IgD-negative memory B cell (primary cell): ENCODE results near the gene ALKBH3. TPM values are rescaled to one million over a fixed set of nuclear protein-coding genes. Genes with fewer than 3 reads are reported as not detected.

ENCODE experiments used
- H3K27ac Mint-ChIP-seq, 3 donors: one replicate each; pipeline ENCODE4 v1.8.0; 2020 to 2022; ENCODE audit warnings: mild to moderate bottlenecking in 3 of 3, mixed read lengths in 3 of 3, moderate library complexity in 1 of 3
- H3K27me3 Mint-ChIP-seq: one replicate; pipeline ENCODE4 v1.8.0; 2021; ENCODE audit warnings: mixed read lengths
- H3K36me3 Mint-ChIP-seq: one replicate; pipeline ENCODE4 v1.8.0; 2020; ENCODE audit warnings: mild to moderate bottlenecking, mixed read lengths
- H3K4me1 Mint-ChIP-seq, 3 donors: one replicate each; pipeline ENCODE4 v1.8.0; 2020 to 2022; ENCODE audit warnings: mixed read lengths in 3 of 3, mild to moderate bottlenecking in 1 of 3
- H3K4me3 Mint-ChIP-seq, 4 donors: one replicate each; pipeline ENCODE4 v1.8.0; 2020 to 2022; ENCODE audit warnings: mild to moderate bottlenecking in 4 of 4, mixed read lengths in 4 of 4, moderate library complexity in 3 of 4
- H3K9me3 Mint-ChIP-seq, 3 donors: one replicate each; pipeline ENCODE4 v1.8.0; 2020 to 2021; ENCODE audit warnings: mixed read lengths in 3 of 3, mild to moderate bottlenecking in 1 of 3
- polyA plus RNA-seq: library from polyadenylated mRNA; unstranded; fragments of 300-500 nt; fragmentation: Illumina TruSeq; gene quantifications from one replicate; pipeline ENCODE4 v1.2.3, GENCODE V29; 2021

ALKBH3 gene
- polyA plus RNA-seq, 1 donor from 2014 or later, result 25.2 TPM

- Mint-ChIP-seq H3K27me3 (peaks cover 26% of the 10 kb centered on the region), H3K4me3 (no peak overlapping the region), H3K36me3 (peaks cover 4% of the 10 kb centered on the region), H3K4me1 (no peaks in the 10 kb centered on the region), H3K9me3 (no peaks in the 10 kb centered on the region), H3K27ac (no peak overlapping the region)
These were observed 70.6 kb downstream of the ALKBH3 start for GRCh38 chr11:43951231-43951630.

- Mint-ChIP-seq H3K4me1 (no peaks in the 10 kb centered on the region), H3K9me3 (no peaks in the 10 kb centered on the region), H3K36me3 (peaks cover 4% of the 10 kb centered on the region), H3K27me3 (peaks cover 19% of the 10 kb centered on the region), H3K27ac (no peak overlapping the region), H3K4me3 (no peak overlapping the region)
These were observed 71.4 kb downstream of the ALKBH3 start for GRCh38 chr11:43952020-43952400.

GRCh38 chr11:43952401-43953342 is 72.0 kb downstream of the ALKBH3 start:
- Mint-ChIP-seq H3K27me3 (peaks cover 18% of the 10 kb centered on the region), H3K36me3 (peaks cover 4% of the 10 kb centered on the region), H3K4me1 (no peaks in the 10 kb centered on the region)

GRCh38 chr11:43953521-43953920 is 72.9 kb downstream of the ALKBH3 start:
- no peak overlapping the region for H3K27ac Mint-ChIP-seq
- H3K4me1 Mint-ChIP-seq, result no peaks in the 10 kb centered on the region
- peaks cover 18% of the 10 kb centered on the region for H3K27me3 Mint-ChIP-seq
- peaks cover 4% of the 10 kb centered on the region for H3K36me3 Mint-ChIP-seq
- H3K9me3 Mint-ChIP-seq, result no peaks in the 10 kb centered on the region
- H3K4me3 Mint-ChIP-seq, result no peak overlapping the region

More at GRCh38 chr11:43952401-43953342, 72.0 kb downstream of the ALKBH3 start:
- no peaks in the 10 kb centered on the region for H3K9me3 Mint-ChIP-seq
- no peak overlapping the region for H3K4me3 Mint-ChIP-seq
- no peak overlapping the region for H3K27ac Mint-ChIP-seq

GRCh38 chr11:43954241-43954640 is 73.6 kb downstream of the ALKBH3 start:
- Mint-ChIP-seq H3K4me1 (no peaks in the 10 kb centered on the region), H3K4me3 (no peak overlapping the region), H3K36me3 (peaks cover 4% of the 10 kb centered on the region), H3K27me3 (peaks cover 18% of the 10 kb centered on the region), H3K27ac (no peak overlapping the region), H3K9me3 (no peaks in the 10 kb centered on the region)

- peaks cover 13% of the 10 kb centered on the region for H3K27me3 Mint-ChIP-seq
- H3K27ac Mint-ChIP-seq, result no peak overlapping the region
- H3K4me1 Mint-ChIP-seq, result no peaks in the 10 kb centered on the region
- peaks cover 0 to under 1% (median 0%) of the 10 kb centered on the region in 3 donors for H3K9me3 Mint-ChIP-seq
- H3K4me3 Mint-ChIP-seq, result no peak overlapping the region
- H3K36me3 Mint-ChIP-seq, result peaks cover 4% of the 10 kb centered on the region
These were observed 74.9 kb downstream of the ALKBH3 start for GRCh38 chr11:43955381-43956118.

- H3K27ac Mint-ChIP-seq, result no peak overlapping the region
- H3K27me3 Mint-ChIP-seq, result peaks cover 11% of the 10 kb centered on the region
- H3K9me3 Mint-ChIP-seq, result peaks cover 0 to 6% (median 0%) of the 10 kb centered on the region in 3 donors
- peaks cover 4% of the 10 kb centered on the region for H3K36me3 Mint-ChIP-seq
- H3K4me3 Mint-ChIP-seq, result no peak overlapping the region
- no peaks in the 10 kb centered on the region for H3K4me1 Mint-ChIP-seq
These were observed 76.9 kb downstream of the ALKBH3 start for GRCh38 chr11:43957571-43957970.

- Mint-ChIP-seq H3K4me1 (no peaks in the 10 kb centered on the region), H3K36me3 (no peaks in the 10 kb centered on the region), H3K9me3 (peaks cover under 1 to 6% (median 1%) of the 10 kb centered on the region in 3 donors), H3K27ac (no peak overlapping the region), H3K27me3 (peaks cover 9% of the 10 kb centered on the region), H3K4me3 (no peak overlapping the region)
These were observed 78.8 kb downstream of the ALKBH3 start for GRCh38 chr11:43959321-43959995.

GRCh38 chr11:43962383-43963278 is 82.0 kb downstream of the ALKBH3 start:
- Mint-ChIP-seq H3K4me3 (no peak overlapping the region), H3K36me3 (no peaks in the 10 kb centered on the region), H3K27ac (no peak overlapping the region), H3K4me1 (no peaks in the 10 kb centered on the region), H3K9me3 (peaks cover 3 to 6% (median 5%) of the 10 kb centered on the region in 3 donors), H3K27me3 (peaks cover 7% of the 10 kb centered on the region)

GRCh38 chr11:43963279-43963620 is 82.6 kb downstream of the ALKBH3 start:
- H3K36me3 Mint-ChIP-seq, result no peaks in the 10 kb centered on the region
- peaks cover 3 to 6% (median 5%) of the 10 kb centered on the region in 3 donors for H3K9me3 Mint-ChIP-seq
- no peak overlapping the region for H3K27ac Mint-ChIP-seq
- H3K27me3 Mint-ChIP-seq, result peaks cover 7% of the 10 kb centered on the region
- H3K4me3 Mint-ChIP-seq, result no peak overlapping the region
- no peaks in the 10 kb centered on the region for H3K4me1 Mint-ChIP-seq

GRCh38 chr11:43967661-43968060 is 87.0 kb downstream of the ALKBH3 start:
- H3K4me3 Mint-ChIP-seq, result no peak overlapping the region

GRCh38 chr11:43968719-43969118 is 88.1 kb downstream of the ALKBH3 start:
- H3K27ac Mint-ChIP-seq, result no peak overlapping the region
- H3K27me3 Mint-ChIP-seq, result peaks cover 5% of the 10 kb centered on the region
- H3K4me3 Mint-ChIP-seq, result no peak overlapping the region
- H3K36me3 Mint-ChIP-seq, result no peaks in the 10 kb centered on the region
- peaks cover 0 to 5% (median 3%) of the 10 kb centered on the region in 3 donors for H3K9me3 Mint-ChIP-seq
- peaks cover 0 to 2% (median 0%) of the 10 kb centered on the region in 3 donors for H3K4me1 Mint-ChIP-seq

More at GRCh38 chr11:43967661-43968060, 87.0 kb downstream of the ALKBH3 start:
- no peaks in the 10 kb centered on the region for H3K36me3 Mint-ChIP-seq
- H3K27ac Mint-ChIP-seq, result peak overlapping the region in 1 of 3 donors; percentile 14
- H3K4me1 Mint-ChIP-seq, result peaks cover 0 to 2% (median 0%) of the 10 kb centered on the region in 3 donors
- peaks cover 9% of the 10 kb centered on the region for H3K27me3 Mint-ChIP-seq
- H3K9me3 Mint-ChIP-seq, result peaks cover 0 to 5% (median 3%) of the 10 kb centered on the region in 3 donors

GRCh38 chr11:43969543-43969942 is 88.9 kb downstream of the ALKBH3 start:
- Mint-ChIP-seq H3K4me3 (no peak overlapping the region), H3K27me3 (peaks cover 5% of the 10 kb centered on the region), H3K36me3 (no peaks in the 10 kb centered on the region), H3K27ac (no peak overlapping the region), H3K9me3 (peaks cover under 1 to 11% (median 5%) of the 10 kb centered on the region in 3 donors), H3K4me1 (peaks cover 0 to 2% (median 0%) of the 10 kb centered on the region in 3 donors)
